ENCODE measurements around the gene EMC6.

Gene EMC6

GRCh38 chr17:3688027-3688553 lies 19.5 kb downstream of the EMC6 start:
- DNase-seq (ENCODE audit: low spot score) = no peak
- no peak for TF ChIP-seq CTCF (IDR thresholded peaks at IDR 0.05; ENCODE audit: borderline replicate concordance, control extremely low read depth, extremely low read depth, insufficient read depth, missing control alignments)
- in situ Hi-C loops (cut with MboI; ENCODE audit: low sequenced_read_pairs, unreplicated experiment) = no loop called here

- DNase-seq (ENCODE audit: low spot score) = no peak
- TF ChIP-seq CTCF (IDR thresholded peaks at IDR 0.05; ENCODE audit: borderline replicate concordance, control extremely low read depth, extremely low read depth, insufficient read depth, missing control alignments) = no peak
- in situ Hi-C loops (cut with MboI; ENCODE audit: low sequenced_read_pairs, unreplicated experiment) = no loop called here
Observed at GRCh38 chr17:3688852-3689261, 20.2 kb downstream of the EMC6 start.

- in situ Hi-C loops (cut with MboI; ENCODE audit: low sequenced_read_pairs, unreplicated experiment) = no loop called here
- no peak for TF ChIP-seq CTCF (IDR thresholded peaks at IDR 0.05; ENCODE audit: borderline replicate concordance, control extremely low read depth, extremely low read depth, insufficient read depth, missing control alignments)
- DNase-seq (ENCODE audit: low spot score) = no peak
Observed at GRCh38 chr17:3689262-3690093, 20.9 kb downstream of the EMC6 start.

GRCh38 chr17:3690094-3690715 lies 21.6 kb downstream of the EMC6 start:
- TF ChIP-seq CTCF (IDR thresholded peaks at IDR 0.05; ENCODE audit: borderline replicate concordance, control extremely low read depth, extremely low read depth, insufficient read depth, missing control alignments) = no peak
- DNase-seq (ENCODE audit: low spot score) = peak; percentile 32
- in situ Hi-C loops (cut with MboI; ENCODE audit: low sequenced_read_pairs, unreplicated experiment) = no loop called here

- no peak for DNase-seq (ENCODE audit: low spot score)
- in situ Hi-C loops (cut with MboI; ENCODE audit: low sequenced_read_pairs, unreplicated experiment) = no loop called here
Observed at GRCh38 chr17:3691617-3692067, 23.0 kb downstream of the EMC6 start.

More at GRCh38 chr17:3691617-3692067, 23.0 kb downstream of the EMC6 start:
- TF ChIP-seq CTCF (IDR thresholded peaks at IDR 0.05; ENCODE audit: borderline replicate concordance, control extremely low read depth, extremely low read depth, insufficient read depth, missing control alignments) = peak; percentile 28
